HCT116 (cell line): ENCODE results near the gene GMPPB. TPM values are rescaled to one million over a fixed set of nuclear protein-coding genes. Genes with fewer than 3 reads are reported as not detected.

Experiments
- ATAC-seq: fragments of 200-7000 bp; cut with Tn5 transposase; 2 replicates; pipeline ENCODE4 v1.9.1; 2020; ENCODE audit warnings: mild to moderate bottlenecking, moderate library complexity
- BruUV-seq: library from RNA; stranded (reverse); fragments of 400-500 nt; replicated peaks from 2 replicates; lab custom pipeline; 2021; lab: Mats Ljungman, UMichigan
- CTCF ChIA-PET: fragments of 300-600 bp; sonication (Branson Sonifier 250); formaldehyde crosslinking; loops from one replicate; lab custom pipeline; 2021; ENCODE audit warnings: antibody characterized with exemption; lab: Charles Lee
- POLR2A ChIA-PET: fragments of 300-600, 350-600 bp; sonication (Branson Sonifier 250); formaldehyde crosslinking; loops from one replicate; lab custom pipeline; 2021; ENCODE audit warnings: antibody characterized with exemption; lab: Charles Lee
- RAD21 ChIA-PET, 2 experiments: fragments of 300-600 bp; sonication (Branson Sonifier 250); formaldehyde crosslinking; loops; one replicate each; lab custom pipeline; 2023; ENCODE audit warnings: low total read pairs in 2 of 2; ENCODE audit not compliant: uncharacterized antibody in 2 of 2, unreplicated experiment in 2 of 2, low non-redundant PET in 1 of 2; lab: Charles Lee
- DNase-seq: peaks from one replicate; pipeline ENCODE4 v3.0.0-alpha.2; 2010; ENCODE audit warnings: low read depth, low spot score
- H2AFZ ChIP-seq: fragments of 200-600 bp; shearing (Covaris generic), sonication (generic); 2 replicates; pipeline ENCODE4 v1.6.1; 2017; ENCODE audit warnings: low read depth, mixed run types, mixed read lengths, antibody characterized with exemption, low read length; ENCODE audit not compliant: poor library complexity, severe bottlenecking
- H3K27ac ChIP-seq: 2 replicates; pipeline ENCODE4 v1.5.1; 2012; ENCODE audit warnings: low read depth, low read length
- H3K27me3 ChIP-seq: fragments of 200-600 bp; sonication (generic); 2 replicates; pipeline ENCODE4 v1.6.1; 2016; ENCODE audit warnings: mixed run types, low read length, mixed read lengths; ENCODE audit not compliant: insufficient read depth
- H3K36me3 ChIP-seq, 2 experiments: fragments of 200-500 bp in 1 of 2; fragments of 200-600 bp in 1 of 2; sonication (Bioruptor generic) in 1 of 2; sonication (generic) in 1 of 2; 2 replicates each; pipeline versions ENCODE4 v1.5.1 to v1.6.1; 2014 to 2016; ENCODE audit warnings: low read length in 2 of 2, inconsistent platforms in 1 of 2, mixed read lengths in 1 of 2, mixed run types in 1 of 2; ENCODE audit not compliant: insufficient read depth in 2 of 2, control insufficient read depth in 1 of 2
- H3K4me1 ChIP-seq, 2 experiments: fragments of 200-600 bp in 1 of 2; sonication (generic) in 1 of 2; 2 replicates each; pipeline versions ENCODE4 v1.5.1 to v1.6.1; 2012 to 2017; ENCODE audit warnings: low read length in 2 of 2, inconsistent platforms in 1 of 2, mild to moderate bottlenecking in 1 of 2, mixed read lengths in 1 of 2, mixed run types in 1 of 2, moderate library complexity in 1 of 2; ENCODE audit not compliant: insufficient read depth in 2 of 2, control insufficient read depth in 1 of 2
- H3K4me2 ChIP-seq: fragments of 200-600 bp; sonication (generic); 2 replicates; pipeline ENCODE4 v1.6.1; 2017; ENCODE audit warnings: mixed run types, low read length, mixed read lengths
- H3K4me3 ChIP-seq, 2 experiments: fragments of 200-600 bp in 1 of 2; sonication (generic) in 1 of 2; replicated peaks in 1 of 2; 2 replicates each; pipeline ENCODE4 v1.5.1; 2011 to 2016; ENCODE audit warnings: low read length in 2 of 2, control low read depth in 1 of 2, low read depth in 1 of 2, mild to moderate bottlenecking in 1 of 2, mixed read lengths in 1 of 2, mixed run types in 1 of 2
- H3K79me2 ChIP-seq: fragments of 200-600 bp; sonication (generic); 2 replicates; pipeline ENCODE4 v1.6.1; 2017; ENCODE audit warnings: mild to moderate bottlenecking, mixed run types, low read length, moderate library complexity, mixed read lengths; ENCODE audit not compliant: insufficient read depth
- H3K9ac ChIP-seq: fragments of 200-600 bp; sonication (generic); 2 replicates; pipeline ENCODE4 v1.6.1; 2016; ENCODE audit warnings: low read length, mixed read lengths
- H3K9me2 ChIP-seq: fragments of 200-600 bp; sonication (generic), shearing (Covaris generic); 2 replicates; pipeline ENCODE4 v1.6.1; 2017; ENCODE audit warnings: mixed run types, mild to moderate bottlenecking, moderate library complexity; ENCODE audit not compliant: insufficient read depth
- H3K9me3 ChIP-seq, 2 experiments: fragments of 200-500 bp in 1 of 2; fragments of 200-600 bp in 1 of 2; sonication (Bioruptor generic) in 1 of 2; sonication (generic) in 1 of 2; 2 replicates each; pipeline ENCODE4 v1.6.1; 2014 to 2017; ENCODE audit warnings: low read length in 2 of 2, mixed read lengths in 2 of 2, inconsistent platforms in 1 of 2, low read depth in 1 of 2, mild to moderate bottlenecking in 1 of 2, mixed run types in 1 of 2, moderate library complexity in 1 of 2; ENCODE audit not compliant: control insufficient read depth in 1 of 2, insufficient read depth in 1 of 2
- H4K20me1 ChIP-seq: fragments of 200-600 bp; sonication (generic), shearing (Covaris generic); 2 replicates; pipeline ENCODE4 v1.6.1; 2017; ENCODE audit warnings: mixed run types, mild to moderate bottlenecking, moderate library complexity; ENCODE audit not compliant: insufficient read depth
- ATF3 ChIP-seq: IDR thresholded peaks from 2 replicates; pipeline ENCODE4 v1.6.1; 2012
- CBX3 ChIP-seq: IDR thresholded peaks from 2 replicates; pipeline ENCODE4 v1.6.1; 2012; ENCODE audit warnings: low read depth
- CEBPB ChIP-seq: IDR thresholded peaks from 2 replicates; pipeline ENCODE4 v1.6.1; 2012; ENCODE audit warnings: low read depth
- ELF1 ChIP-seq: IDR thresholded peaks from 2 replicates; pipeline ENCODE4 v1.6.1; 2012; ENCODE audit warnings: low read depth, borderline replicate concordance
- EZH2 ChIP-seq: fragments of 200-600 bp; sonication (generic); IDR thresholded peaks from 2 replicates; pipeline ENCODE4 v1.6.1; 2017; ENCODE audit warnings: antibody characterized with exemption, mixed run types
- EZH2phosphoT487 ChIP-seq: fragments of 200-600 bp; IDR thresholded peaks from 2 replicates; pipeline ENCODE4 v1.6.1; 2018; ENCODE audit warnings: antibody characterized with exemption, borderline replicate concordance
- FOSL1 ChIP-seq: IDR thresholded peaks from 2 replicates; pipeline ENCODE4 v1.6.1; 2012; ENCODE audit warnings: low read depth
- JUND ChIP-seq: IDR thresholded peaks from 2 replicates; pipeline ENCODE4 v1.6.1; 2012
- POLR2A ChIP-seq: IDR thresholded peaks from 2 replicates; pipeline ENCODE4 v1.7.0; 2011; ENCODE audit warnings: borderline replicate concordance; ENCODE audit not compliant: insufficient read depth, insufficient read length; ENCODE audit errors: extremely low read depth
- POLR2AphosphoS5 ChIP-seq: IDR thresholded peaks from 2 replicates; pipeline ENCODE4 v1.6.1; 2011; ENCODE audit warnings: mild to moderate bottlenecking, low read depth, low read length, moderate library complexity
- RAD21 ChIP-seq: IDR thresholded peaks from 2 replicates; pipeline ENCODE4 v1.6.1; 2012; ENCODE audit warnings: low read depth, mild to moderate bottlenecking
- REST ChIP-seq: IDR thresholded peaks from 2 replicates; pipeline ENCODE4 v1.6.1; 2012; ENCODE audit warnings: low read depth
- SIN3A ChIP-seq: IDR thresholded peaks from 2 replicates; pipeline ENCODE4 v1.6.1; 2012; ENCODE audit warnings: low read depth
- SP1 ChIP-seq: IDR thresholded peaks from 2 replicates; pipeline ENCODE4 v1.6.1; 2012; ENCODE audit warnings: low read depth
- SRF ChIP-seq: IDR thresholded peaks from 2 replicates; pipeline ENCODE4 v1.6.1; 2012; ENCODE audit warnings: low read depth
- TCF7L2 ChIP-seq: IDR thresholded peaks from 2 replicates; pipeline ENCODE4 v1.7.0; 2011; ENCODE audit warnings: borderline replicate concordance, inconsistent platforms; ENCODE audit not compliant: insufficient read depth, insufficient read length; ENCODE audit errors: extremely low read depth
- YY1 ChIP-seq: IDR thresholded peaks from 2 replicates; pipeline ENCODE4 v1.6.1; 2011; ENCODE audit warnings: low read length, low read depth, moderate library complexity, mild to moderate bottlenecking; ENCODE audit not compliant: insufficient replicate concordance; ENCODE audit errors: extremely low read depth
- ZBTB33 ChIP-seq: IDR thresholded peaks from 2 replicates; pipeline ENCODE4 v1.6.1; 2011; ENCODE audit warnings: mild to moderate bottlenecking, low read length, moderate library complexity; ENCODE audit not compliant: insufficient replicate concordance; ENCODE audit errors: extremely low read depth
- ZFX ChIP-seq: fragments of 450-650 bp; IDR thresholded peaks from 2 replicates; pipeline ENCODE4 v1.6.1; 2017
- ZNF274 ChIP-seq: fragments of 200-500 bp; sonication (Bioruptor generic); IDR thresholded peaks from 2 replicates; pipeline ENCODE4 v1.6.1; 2014; ENCODE audit warnings: mild to moderate bottlenecking, low read depth, low read length, inconsistent platforms
- intact Hi-C: fragments of 100-400 bp; cut with micrococcal nuclease; formaldehyde crosslinking; loops from 2 replicates; pipeline ENCODE4 v1.10.0; 2022
- total RNA-seq: library from RNA; stranded (reverse); gene quantifications from one replicate; pipeline ENCODE4 v1.2.1, GENCODE V29; 2021; ENCODE audit not compliant: unreplicated experiment

GMPPB gene
- total RNA-seq, 1 experiment from 2014 or later: 24.1 TPM

- ChIA-PET CTCF (interaction anchor here (0.7 to 3.3 kb wide), 5 partner anchors 98 to 255 kb away, joined by 3 to 159 read pairs (median 10); no protein-coding TSS in a partner anchor), POLR2A (interaction anchor here (3.1 kb wide), 1 partner anchor 131 kb away, joined by 26 read pairs; no protein-coding TSS in a partner anchor), RAD21 (interaction anchor here (2.8 to 3.6 kb wide), 2 partner anchors 131 kb away, joined by 42 to 49 read pairs; no protein-coding TSS in a partner anchor)
- Histone ChIP-seq H3K9ac (no peak overlapping the region), H3K27me3 (no peaks in the 10 kb centered on the region), H3K9me2 (no peaks in the 10 kb centered on the region), H3K36me3 (peaks cover 0 to 4% of the 10 kb centered on the region in 2 experiments; a peak in 1 of 4 replicates), H3K79me2 (peaks cover 18% of the 10 kb centered on the region), H3K27ac (no peak overlapping the region), H2AFZ (no peak overlapping the region), H3K4me3 (no peak overlapping the region), H3K9me3 (no peaks in the 10 kb centered on the region), H3K4me1 (peaks cover 10 to 46% of the 10 kb centered on the region in 2 experiments; a peak in 3 of 4 replicates), H4K20me1 (no peaks in the 10 kb centered on the region), H3K4me2 (no peak overlapping the region)
- BruUV-seq: no TSS peak
- intact Hi-C loops: loop anchor here (1.0 to 5.0 kb wide), 3 partner anchors 132 to 217 kb away; partner anchors contain the start of gene DAG1
- DNase-seq: no peak
- no peak for ATAC-seq
- TF ChIP-seq EZH2phosphoT487: no peak
- TF ChIP-seq ZNF274: no peak
- no peak for TF ChIP-seq RAD21
- TF ChIP-seq JUND: no peak
- no peak for TF ChIP-seq REST
- TF ChIP-seq ZFX: no peak
- TF ChIP-seq SP1: no peak
- no peak for TF ChIP-seq EZH2
- TF ChIP-seq SIN3A: no peak
- TF ChIP-seq ATF3: no peak
- TF ChIP-seq FOSL1: no peak
- no peak for TF ChIP-seq YY1
- no peak for TF ChIP-seq CBX3
- no peak for TF ChIP-seq CEBPB
- TF ChIP-seq TCF7L2: no peak
- TF ChIP-seq ZBTB33: no peak
- no peak for TF ChIP-seq SRF
- TF ChIP-seq ELF1: no peak
- TF ChIP-seq POLR2A: no peak
- no peak for TF ChIP-seq POLR2AphosphoS5
- TF ChIP-seq, all 23 proteins: peak for 0
Measured at GRCh38 chr3:49670940-49671290, 52.8 kb downstream of the GMPPB start.
